ENCODE measurements around the gene CLCN2.

CLCN2 gene

DNA sequence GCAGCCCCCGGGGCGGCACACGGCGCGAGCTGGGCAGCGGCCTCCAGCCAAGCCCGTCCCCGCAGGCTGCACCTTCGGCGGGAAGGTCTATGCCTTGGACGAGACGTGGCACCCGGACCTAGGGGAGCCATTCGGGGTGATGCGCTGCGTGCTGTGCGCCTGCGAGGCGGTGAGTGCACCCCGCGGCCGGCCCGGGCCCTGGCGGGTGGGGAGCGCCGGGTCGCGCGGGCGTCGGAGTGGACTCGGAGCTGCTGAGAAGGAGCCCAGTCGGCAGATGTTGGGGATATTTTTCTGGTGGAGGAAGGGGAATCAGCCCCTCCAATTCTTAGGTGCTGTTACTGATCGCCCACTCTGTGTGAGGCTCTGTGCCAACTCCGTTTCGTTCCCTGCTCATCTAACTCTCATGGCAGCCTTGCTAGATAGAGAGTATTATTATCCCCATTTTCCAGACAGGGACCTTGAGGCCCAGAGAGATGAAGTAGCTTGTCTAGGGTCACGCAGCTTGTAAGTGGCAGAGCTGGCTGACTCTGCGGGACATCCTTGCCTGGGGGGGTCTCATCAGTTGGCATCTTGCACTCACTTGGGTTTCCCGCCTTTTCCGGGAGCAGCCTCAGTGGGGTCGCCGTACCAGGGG is 19.3 kb upstream of the CLCN2 start:
- no peak for DNase-seq (ENCODE audit: low read depth)
- H3K4me3 ChIP-seq (ENCODE audit: low read depth, low read length) = no peak overlapping the region
- TF ChIP-seq, protein P1, sequence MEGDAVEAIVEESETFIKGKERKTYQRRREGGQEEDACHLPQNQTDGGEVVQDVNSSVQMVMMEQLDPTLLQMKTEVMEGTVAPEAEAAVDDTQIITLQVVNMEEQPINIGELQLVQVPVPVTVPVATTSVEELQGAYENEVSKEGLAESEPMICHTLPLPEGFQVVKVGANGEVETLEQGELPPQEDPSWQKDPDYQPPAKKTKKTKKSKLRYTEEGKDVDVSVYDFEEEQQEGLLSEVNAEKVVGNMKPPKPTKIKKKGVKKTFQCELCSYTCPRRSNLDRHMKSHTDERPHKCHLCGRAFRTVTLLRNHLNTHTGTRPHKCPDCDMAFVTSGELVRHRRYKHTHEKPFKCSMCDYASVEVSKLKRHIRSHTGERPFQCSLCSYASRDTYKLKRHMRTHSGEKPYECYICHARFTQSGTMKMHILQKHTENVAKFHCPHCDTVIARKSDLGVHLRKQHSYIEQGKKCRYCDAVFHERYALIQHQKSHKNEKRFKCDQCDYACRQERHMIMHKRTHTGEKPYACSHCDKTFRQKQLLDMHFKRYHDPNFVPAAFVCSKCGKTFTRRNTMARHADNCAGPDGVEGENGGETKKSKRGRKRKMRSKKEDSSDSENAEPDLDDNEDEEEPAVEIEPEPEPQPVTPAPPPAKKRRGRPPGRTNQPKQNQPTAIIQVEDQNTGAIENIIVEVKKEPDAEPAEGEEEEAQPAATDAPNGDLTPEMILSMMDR (IDR thresholded peaks at IDR 0.05; ENCODE audit: insufficient read depth, low read depth, low read length, missing control alignments) = no peak

DNA sequence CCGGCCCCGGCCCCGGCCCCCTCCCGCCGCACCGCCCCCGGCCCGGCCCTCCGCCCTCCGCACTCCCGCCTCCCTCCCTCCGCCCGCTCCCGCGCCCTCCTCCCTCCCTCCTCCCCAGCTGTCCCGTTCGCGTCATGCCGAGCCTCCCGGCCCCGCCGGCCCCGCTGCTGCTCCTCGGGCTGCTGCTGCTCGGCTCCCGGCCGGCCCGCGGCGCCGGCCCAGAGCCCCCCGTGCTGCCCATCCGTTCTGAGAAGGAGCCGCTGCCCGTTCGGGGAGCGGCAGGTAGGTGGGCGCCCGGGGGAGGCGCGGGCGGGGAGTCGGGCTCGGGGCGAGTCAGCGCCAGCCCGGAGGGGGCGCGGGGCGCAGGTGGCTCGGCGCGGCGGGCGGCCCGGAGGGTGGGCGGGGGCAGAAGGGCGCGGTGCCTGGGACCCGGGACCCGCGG is 18.8 kb upstream of the CLCN2 start:
- H3K4me3 ChIP-seq (ENCODE audit: low read depth, low read length) = no peak overlapping the region
- DNase-seq (ENCODE audit: low read depth) = no peak
- TF ChIP-seq, protein P1 (IDR thresholded peaks at IDR 0.05; ENCODE audit: insufficient read depth, low read depth, low read length, missing control alignments) = no peak

DNA sequence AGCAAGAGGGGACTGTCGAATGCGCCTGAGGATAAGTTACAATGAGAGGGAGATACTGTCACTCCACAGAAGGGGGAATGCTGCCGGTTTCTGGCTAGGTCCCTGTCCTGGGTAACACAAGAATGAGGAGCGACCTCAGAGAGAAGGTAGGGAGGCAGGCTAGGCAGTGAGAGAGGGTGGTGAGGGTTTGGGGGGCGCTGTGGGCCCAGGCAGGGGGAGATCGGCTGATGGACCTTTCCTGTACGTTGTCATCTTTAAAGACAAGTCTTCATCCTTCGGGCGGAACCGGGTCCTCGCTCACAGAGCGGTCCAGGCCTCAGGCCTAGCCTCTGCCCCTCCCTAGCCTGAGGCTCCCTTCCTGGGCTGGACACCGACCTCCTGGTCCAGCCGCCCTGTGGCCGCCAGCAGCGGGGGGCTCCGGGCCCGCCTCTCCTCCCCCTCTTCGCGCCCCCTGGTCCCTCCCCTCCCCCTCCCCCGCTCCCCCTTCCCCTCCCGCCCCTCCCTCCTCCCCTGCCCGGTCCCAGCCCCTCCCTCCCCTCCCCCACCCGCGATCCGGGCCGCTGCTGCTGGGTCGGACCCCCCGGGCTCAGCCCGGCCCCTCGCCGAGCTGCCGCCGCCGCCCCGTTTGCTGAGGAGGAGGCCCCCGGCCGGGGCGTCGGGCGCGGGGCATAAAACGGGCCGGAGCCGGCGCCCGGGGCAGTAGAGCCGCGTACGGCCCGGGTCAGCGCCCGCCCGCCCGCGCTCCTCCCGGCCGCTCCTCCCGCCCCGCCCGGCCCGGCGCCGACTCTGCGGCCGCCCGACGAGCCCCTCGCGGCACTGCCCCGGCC is 18.2 kb upstream of the CLCN2 start, which contains the start of gene CHRD:
TSS of gene CHRD (plus strand) at position 697 of the 827 bp plus-strand sequence. CDS start 265 bp downstream, outside the sequence.
- TF ChIP-seq, protein P1 (IDR thresholded peaks at IDR 0.05; ENCODE audit: insufficient read depth, low read depth, low read length, missing control alignments) = no peak
- no peak within 1 kb of the TSS for H3K4me3 ChIP-seq (ENCODE audit: low read depth, low read length)

DNA sequence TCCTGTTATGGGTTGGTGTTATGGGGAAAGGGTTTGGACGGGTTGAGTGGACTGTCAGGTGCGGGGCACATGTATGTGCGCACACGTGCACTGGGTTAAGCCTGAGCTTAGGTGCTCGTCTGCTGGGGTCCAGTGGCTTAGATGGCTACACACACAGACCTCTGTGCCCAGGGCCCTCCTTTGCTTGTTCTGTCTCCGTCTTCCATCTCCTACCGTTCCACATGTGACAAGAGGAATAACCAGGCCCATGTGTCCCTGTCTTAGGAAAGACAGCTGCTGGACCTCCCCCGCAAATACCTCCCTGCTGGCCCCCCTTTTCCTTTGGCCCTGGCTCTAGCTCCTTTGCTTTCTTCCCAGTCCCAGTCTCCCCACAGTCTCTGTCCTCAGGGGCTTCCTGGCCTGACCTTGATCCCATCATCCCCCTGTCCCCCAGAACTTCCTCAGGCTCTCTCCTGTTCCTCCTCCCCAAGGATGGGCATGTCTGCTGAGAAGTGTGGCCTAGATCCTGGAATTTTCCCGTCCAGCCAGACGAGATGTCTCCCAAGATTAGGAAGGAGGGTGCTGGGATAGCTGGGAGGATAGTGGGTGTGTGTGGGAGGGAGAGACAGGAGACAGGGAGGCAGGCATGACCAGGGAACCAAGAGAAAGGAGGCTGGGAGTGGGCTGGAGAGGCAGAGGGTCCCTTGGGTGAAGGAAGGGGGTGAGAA is 17.4 kb upstream of the CLCN2 start:
- H3K4me3 ChIP-seq (ENCODE audit: low read depth, low read length) = no peak overlapping the region
- no peak for DNase-seq (ENCODE audit: low read depth)

More for the DNA sequence above, 18.2 kb upstream of the CLCN2 start, which contains the start of gene CHRD:
- DNase-seq (ENCODE audit: low read depth) = no peak

DNA sequence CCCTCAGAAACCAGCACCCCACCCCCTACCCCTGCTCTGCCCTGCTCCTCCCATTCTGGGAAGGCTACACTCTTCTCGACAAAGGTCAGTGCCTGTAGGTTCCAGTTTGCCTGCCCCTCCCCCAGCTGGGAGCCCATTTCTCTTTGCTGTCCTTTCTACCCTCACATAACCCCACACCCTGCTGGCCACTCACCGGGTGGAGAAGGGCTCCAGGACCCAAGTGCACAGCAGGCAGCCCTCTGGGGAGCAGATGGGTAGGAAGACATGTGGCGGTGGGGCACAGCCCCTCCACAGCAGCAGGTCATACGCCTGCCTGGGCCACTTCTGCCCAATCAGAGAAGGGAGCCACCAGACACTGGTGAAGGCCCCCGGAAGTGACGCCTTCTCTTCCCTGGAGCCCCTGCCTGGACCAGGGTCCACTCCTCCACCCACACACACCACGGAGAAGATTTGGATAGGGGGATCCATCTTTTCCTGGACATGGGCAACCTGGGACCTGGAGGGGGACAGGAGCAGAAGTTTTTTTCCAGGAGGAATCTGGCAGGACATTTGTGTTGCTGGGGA is 16.6 kb upstream of the CLCN2 start, which contains the start of gene THPO:
TSS of gene THPO (minus strand) at position 326 of the 564 bp plus-strand sequence. CDS start 1,948 bp downstream, outside the sequence.
- H3K4me3 ChIP-seq (ENCODE audit: low read depth, low read length) = no peak within 1 kb of the TSS
- DNase-seq (ENCODE audit: low read depth) = no peak
- TF ChIP-seq, protein P1 (IDR thresholded peaks at IDR 0.05; ENCODE audit: insufficient read depth, low read depth, low read length, missing control alignments) = no peak

More for the DNA sequence above, 17.4 kb upstream of the CLCN2 start:
- TF ChIP-seq, protein P1 (IDR thresholded peaks at IDR 0.05; ENCODE audit: insufficient read depth, low read depth, low read length, missing control alignments) = no peak

DNA sequence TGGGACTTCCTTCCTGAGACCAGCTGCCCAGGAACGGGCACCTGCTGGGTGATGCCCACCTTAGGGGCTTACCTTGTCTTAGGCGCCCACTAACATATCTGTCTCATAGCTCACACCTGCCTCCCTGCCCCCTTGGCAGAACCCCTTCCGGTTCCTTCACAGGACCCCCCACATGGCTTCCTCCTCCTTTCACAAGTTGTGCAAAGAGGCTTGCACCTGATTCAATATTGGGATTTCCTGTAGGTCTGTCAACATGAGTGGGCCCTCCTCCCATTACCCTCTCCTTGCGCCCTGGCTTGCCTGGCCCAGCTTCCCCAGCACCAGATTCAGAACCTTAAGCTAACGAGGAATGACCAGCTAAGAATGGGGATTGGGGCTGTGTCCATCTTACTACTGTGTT is 16.0 kb upstream of the CLCN2 start:
- H3K4me3 ChIP-seq (ENCODE audit: low read depth, low read length) = no peak overlapping the region
- TF ChIP-seq, protein P1 (IDR thresholded peaks at IDR 0.05; ENCODE audit: insufficient read depth, low read depth, low read length, missing control alignments) = no peak
- no peak for DNase-seq (ENCODE audit: low read depth)

Data from GM12865 (cell line).